ENCODE results near the gene ARR3. TPM values are rescaled to one million over a fixed set of nuclear protein-coding genes. Genes with fewer than 3 reads are reported as not detected.

Gene ARR3
- polyA plus RNA-seq, 3 donors, result not detected

GRCh38 chrX:70324326-70324725 lies 56.2 kb downstream of the ARR3 start:
- H4K20me1 ChIP-seq (ENCODE audit: insufficient read depth, low read length), result no peaks in the 10 kb centered on the region
- intact Hi-C loops (cut with micrococcal nuclease), result no loop called here

GRCh38 chrX:70331161-70331560 lies 63.0 kb downstream of the ARR3 start:
- no peak for DNase-seq

More at GRCh38 chrX:70324326-70324725, 56.2 kb downstream of the ARR3 start:
- Mint-ChIP-seq H3K27me3 (ENCODE audit: low read depth in 3 of 3) (peaks cover 0 to 4% (median 0%) of the 10 kb centered on the region in 3 donors), H3K4me1 (no peaks in the 10 kb centered on the region), H3K4me3 (no peak overlapping the region), H3K27ac (no peak overlapping the region), H3K36me3 (peaks cover 2 to 10% of the 10 kb centered on the region in 2 donors), H3K9me3 (no peaks in the 10 kb centered on the region)
- Histone ChIP-seq H3K9me3 (replicated peaks in 1 of 2; ENCODE audit: control insufficient read depth in 1 of 2, insufficient read depth in 1 of 2, low read length in 2 of 2) (no peaks in the 10 kb centered on the region), H3K36me3 (replicated peaks in 1 of 2; ENCODE audit: control insufficient read depth in 1 of 2, insufficient read depth in 2 of 2, low read length in 2 of 2) (peaks cover 0 to 17% of the 10 kb centered on the region in 2 donors), H3K27ac (ENCODE audit: low read depth in 1 of 2, low read length in 2 of 2) (no peak overlapping the region), H3K4me2 (replicated peaks; ENCODE audit: extremely low read depth, low read length, poor library complexity, severe bottlenecking) (no peak overlapping the region), H3K79me2 (ENCODE audit: insufficient read depth, low read length) (no peaks in the 10 kb centered on the region), H3K4me1 (ENCODE audit: control insufficient read depth in 1 of 2, insufficient read depth in 2 of 2, low read length in 2 of 2) (no peaks in the 10 kb centered on the region), H3K27me3 (ENCODE audit: control insufficient read depth in 2 of 2, insufficient read depth in 2 of 2, low read length in 2 of 2) (no peaks in the 10 kb centered on the region), H3K9ac (ENCODE audit: insufficient read depth, low read length, poor library complexity, severe bottlenecking) (no peak overlapping the region), H3K4me3 (replicated peaks in 1 of 3; ENCODE audit: low read depth in 2 of 3, low read length in 3 of 3) (no peak overlapping the region), H2AFZ (ENCODE audit: insufficient read depth, low read depth, low read length, poor library complexity, severe bottlenecking) (no peak overlapping the region)
- no peak for DNase-seq
- no peak for TF ChIP-seq CTCF (IDR thresholded peaks at IDR 0.05)
- no CpG with 5 or more reads among the region's 2 CpGs for WGBS (ENCODE audit: insufficient coverage)

More at GRCh38 chrX:70331161-70331560, 63.0 kb downstream of the ARR3 start:
- no peaks in the 10 kb centered on the region for H3K9me3 ChIP-seq (replicated peaks in 1 of 2; ENCODE audit: control insufficient read depth in 1 of 2, insufficient read depth in 1 of 2, low read length in 2 of 2)
- H2AFZ ChIP-seq (ENCODE audit: insufficient read depth, low read depth, low read length, poor library complexity, severe bottlenecking), result no peak overlapping the region
- H3K27ac ChIP-seq (ENCODE audit: low read depth in 1 of 2, low read length in 2 of 2), result no peak overlapping the region
- H3K36me3 ChIP-seq (replicated peaks in 1 of 2; ENCODE audit: control insufficient read depth in 1 of 2, insufficient read depth in 2 of 2, low read length in 2 of 2), result peaks cover 7 to 65% of the 10 kb centered on the region in 2 donors
- no peaks in the 10 kb centered on the region for H3K4me1 ChIP-seq (ENCODE audit: control insufficient read depth in 1 of 2, insufficient read depth in 2 of 2, low read length in 2 of 2)
- no peaks in the 10 kb centered on the region for H3K27me3 ChIP-seq (ENCODE audit: control insufficient read depth in 2 of 2, insufficient read depth in 2 of 2, low read length in 2 of 2)
- no peaks in the 10 kb centered on the region for H4K20me1 ChIP-seq (ENCODE audit: insufficient read depth, low read length)
- Mint-ChIP-seq H3K4me3 (no peak overlapping the region), H3K27me3 (ENCODE audit: low read depth in 3 of 3) (peaks cover 0 to 4% (median 0%) of the 10 kb centered on the region in 3 donors), H3K9me3 (no peaks in the 10 kb centered on the region), H3K27ac (no peak overlapping the region), H3K36me3 (peaks cover 19 to 34% of the 10 kb centered on the region in 2 donors), H3K4me1 (no peaks in the 10 kb centered on the region)
- H3K4me2 ChIP-seq (replicated peaks; ENCODE audit: extremely low read depth, low read length, poor library complexity, severe bottlenecking), result no peak overlapping the region
- WGBS (ENCODE audit: insufficient coverage), result no CpG with 5 or more reads among the region's 1 CpG
- H3K9ac ChIP-seq (ENCODE audit: insufficient read depth, low read length, poor library complexity, severe bottlenecking), result no peak overlapping the region
- no peaks in the 10 kb centered on the region for H3K79me2 ChIP-seq (ENCODE audit: insufficient read depth, low read length)
- TF ChIP-seq CTCF (IDR thresholded peaks at IDR 0.05), result no peak
- intact Hi-C loops (cut with micrococcal nuclease), result no loop called here
- no peak overlapping the region for H3K4me3 ChIP-seq (replicated peaks in 1 of 3; ENCODE audit: low read depth in 2 of 3, low read length in 3 of 3)

Small RNAs within 50 kb of the gene (small RNA-seq; reads per million reads assigned to genes)
- gene RNA5SP507 (ENCODE audit: insufficient read length, low read depth), result not detected

Other genes starting within 250 kb of the ARR3 start
- gene AWAT2, start 218.4 kb upstream of the ARR3 start, polyA plus RNA-seq, result not detected
- not detected for gene OTUD6A, start 205.9 kb upstream of the ARR3 start, polyA plus RNA-seq
- 10 to 100 TPM; 55.7 to 60.4 (median 56.8) TPM for gene IGBP1, start 134.9 kb upstream of the ARR3 start, polyA plus RNA-seq
- gene DGAT2L6, start 90.9 kb upstream of the ARR3 start, polyA plus RNA-seq, result not detected
- gene AWAT1, start 33.7 kb upstream of the ARR3 start, polyA plus RNA-seq, result not detected
- under 1 TPM in 1 of 3 donors, not detected in 2; 0.36 TPM for gene P2RY4, start 8.1 kb upstream of the ARR3 start, polyA plus RNA-seq
- not detected for gene RAB41, start 13.8 kb downstream of the ARR3 start, polyA plus RNA-seq
- gene PDZD11, start 21.6 kb downstream of the ARR3 start, polyA plus RNA-seq, result 10 to 100 TPM; 16.9 to 18.9 (median 17.4) TPM
- under 1 TPM in 1 of 3 donors, not detected in 2; 0.03 TPM for gene KIF4A, start 21.8 kb downstream of the ARR3 start, polyA plus RNA-seq
- not detected for gene GDPD2, start 155.0 kb downstream of the ARR3 start, polyA plus RNA-seq
- under 1 TPM in 2 of 3 donors, not detected in 1; 0.12 to 0.17 TPM for gene DLG3, start 176.5 kb downstream of the ARR3 start, polyA plus RNA-seq

Data from CD14-positive monocyte (primary cell).